T-helper 22 cell (primary cell): Measurements from ENCODE around the gene RNF144A.

Experiments
- DNase-seq: peaks from one replicate; pipeline ENCODE4 v3.0.0-alpha.2; 2020; ENCODE audit warnings: low read depth

RNF144A gene

GRCh38 chr2:7089284-7089683 is 172.1 kb downstream of the RNF144A start:
- DNase-seq, result no peak

GRCh38 chr2:7089898-7090510 is 172.8 kb downstream of the RNF144A start:
- no peak for DNase-seq

- no peak for DNase-seq
These were observed 176.2 kb downstream of the RNF144A start for GRCh38 chr2:7093376-7093775.
